DOHH2 (cell line): ENCODE results near the gene CEBPE.

ENCODE experiments used
- H3F3A ChIP-seq: fragments of 200-600 bp; sonication (generic), shearing (Covaris generic); 2 replicates; pipeline ENCODE4 v1.6.0; 2016; ENCODE audit warnings: antibody characterized with exemption, mild to moderate bottlenecking; ENCODE audit not compliant: control insufficient read depth, insufficient read depth
- H3K27ac ChIP-seq: fragments of 200-600 bp; sonication (generic); 2 replicates; pipeline ENCODE4 v1.5.1; 2014; ENCODE audit warnings: low read depth, mild to moderate bottlenecking, low read length, moderate library complexity
- H3K27me3 ChIP-seq: fragments of 200-600 bp; sonication (generic); 2 replicates; pipeline ENCODE4 v1.6.1; 2014; ENCODE audit warnings: mild to moderate bottlenecking, low read length, mixed read lengths; ENCODE audit not compliant: control insufficient read depth
- H3K36me3 ChIP-seq: fragments of 200-600 bp; sonication (generic); 2 replicates; pipeline ENCODE4 v1.6.1; 2014; ENCODE audit warnings: mild to moderate bottlenecking, low read length, moderate library complexity, mixed read lengths; ENCODE audit not compliant: control insufficient read depth
- H3K4me1 ChIP-seq: fragments of 200-600 bp; sonication (generic); 2 replicates; pipeline ENCODE4 v1.6.1; 2014; ENCODE audit warnings: mild to moderate bottlenecking, low read length, mixed read lengths; ENCODE audit not compliant: control insufficient read depth
- H3K4me2 ChIP-seq: fragments of 200-600 bp; sonication (generic); 2 replicates; pipeline ENCODE4 v1.6.0; 2014; ENCODE audit warnings: mild to moderate bottlenecking, low read length, moderate library complexity
- H3K4me3 ChIP-seq: fragments of 200-600 bp; sonication (generic); 2 replicates; pipeline ENCODE4 v1.5.1; 2014; ENCODE audit warnings: mild to moderate bottlenecking, low read length, mixed read lengths
- H3K79me2 ChIP-seq: fragments of 200-600 bp; sonication (generic); 2 replicates; pipeline ENCODE4 v1.6.1; 2014; ENCODE audit warnings: mild to moderate bottlenecking, low read length, mixed read lengths; ENCODE audit not compliant: control insufficient read depth
- H3K9me2 ChIP-seq: fragments of 200-600 bp; sonication (generic); replicated peaks from 2 replicates; pipeline ENCODE4 v1.6.1; 2014; ENCODE audit warnings: mild to moderate bottlenecking, low read length, mixed read lengths; ENCODE audit not compliant: control insufficient read depth
- H3K9me3 ChIP-seq: fragments of 200-600 bp; sonication (generic); 2 replicates; pipeline ENCODE4 v1.6.1; 2014; ENCODE audit warnings: antibody characterized with exemption, low read length, mixed read lengths; ENCODE audit not compliant: control insufficient read depth, insufficient read depth
- H4K20me1 ChIP-seq: fragments of 200-600 bp; sonication (generic); 2 replicates; pipeline ENCODE4 v1.6.0; 2014; ENCODE audit warnings: low read depth, mild to moderate bottlenecking, antibody characterized with exemption, low read length, moderate library complexity; ENCODE audit not compliant: control insufficient read depth, insufficient read depth
- CTCF ChIP-seq: fragments of 200-600 bp; sonication (generic); IDR thresholded peaks from one replicate; pipeline ENCODE4 v1.5.1; 2014; ENCODE audit warnings: antibody characterized with exemption, mild to moderate bottlenecking, low read depth, low read length; ENCODE audit not compliant: poor library complexity, severe bottlenecking
- EZH2phosphoT487 ChIP-seq: fragments of 200-600 bp; sonication (generic); IDR thresholded peaks from 2 replicates; pipeline ENCODE4 v1.6.1; 2017; ENCODE audit warnings: borderline replicate concordance, mild to moderate bottlenecking, antibody characterized with exemption, low read length, moderate library complexity, mixed read lengths

The CEBPE gene

GRCh38 chr14:23125933-23126524, 7.0 kb upstream of the CEBPE start:
- no peaks in the 10 kb centered on the region for H3K36me3 ChIP-seq
- TF ChIP-seq EZH2phosphoT487 (no peak), CTCF (no peak)

GRCh38 chr14:23125011-23125410, 6.0 kb upstream of the CEBPE start:
- peaks cover 5% of the 10 kb centered on the region; the same call in 1 of the 2 replicates for H3K27me3 ChIP-seq
- no peaks in the 10 kb centered on the region for H3K79me2 ChIP-seq
- TF ChIP-seq CTCF, result no peak
- TF ChIP-seq EZH2phosphoT487, result no peak
- H4K20me1 ChIP-seq, result no peaks in the 10 kb centered on the region
- H3K4me1 ChIP-seq, result peaks cover 28% of the 10 kb centered on the region
- H3K36me3 ChIP-seq, result no peaks in the 10 kb centered on the region
- no peak overlapping the region for H3K4me3 ChIP-seq
- H3K9me3 ChIP-seq, result no peaks in the 10 kb centered on the region
- H3F3A ChIP-seq, result peaks cover 3% of the 10 kb centered on the region; the same call in 1 of the 2 replicates
- no peak overlapping the region for H3K27ac ChIP-seq
- H3K9me2 ChIP-seq, result no peaks in the 10 kb centered on the region
- H3K4me2 ChIP-seq, result no peak overlapping the region

More at GRCh38 chr14:23125933-23126524, 7.0 kb upstream of the CEBPE start:
- Histone ChIP-seq H3K4me3 (no peak overlapping the region), H3K79me2 (no peaks in the 10 kb centered on the region), H3K4me2 (no peak overlapping the region), H3F3A (no peaks in the 10 kb centered on the region), H3K27ac (no peak overlapping the region), H3K9me3 (no peaks in the 10 kb centered on the region), H3K9me2 (no peaks in the 10 kb centered on the region), H3K4me1 (peaks cover 17% of the 10 kb centered on the region), H4K20me1 (no peaks in the 10 kb centered on the region), H3K27me3 (peaks cover 7% of the 10 kb centered on the region)

GRCh38 chr14:23124337-23124954, 5.4 kb upstream of the CEBPE start:
- Histone ChIP-seq H3K27me3 (peaks cover 3% of the 10 kb centered on the region; the same call in 1 of the 2 replicates), H3K9me3 (no peaks in the 10 kb centered on the region), H3K4me3 (no peak overlapping the region), H3K27ac (no peak overlapping the region), H3K79me2 (no peaks in the 10 kb centered on the region), H3K4me1 (peaks cover 33% of the 10 kb centered on the region), H3K4me2 (no peak overlapping the region), H3K9me2 (no peaks in the 10 kb centered on the region), H3K36me3 (no peaks in the 10 kb centered on the region), H3F3A (peaks cover 8% of the 10 kb centered on the region; the same call in 1 of the 2 replicates), H4K20me1 (no peaks in the 10 kb centered on the region)
- TF ChIP-seq CTCF (no peak), EZH2phosphoT487 (no peak)
